ENCODE results near the gene ZNF791. TPM values are rescaled to one million over a fixed set of nuclear protein-coding genes. Genes with fewer than 3 reads are reported as not detected.
A peak's percentile ranks its signal among the peaks of the same experiment; 100 is the strongest.

ZNF791 gene
- total and polyA plus RNA-seq, 2 experiments from 2014 or later, result 12.2 to 15.3 TPM

DNA sequence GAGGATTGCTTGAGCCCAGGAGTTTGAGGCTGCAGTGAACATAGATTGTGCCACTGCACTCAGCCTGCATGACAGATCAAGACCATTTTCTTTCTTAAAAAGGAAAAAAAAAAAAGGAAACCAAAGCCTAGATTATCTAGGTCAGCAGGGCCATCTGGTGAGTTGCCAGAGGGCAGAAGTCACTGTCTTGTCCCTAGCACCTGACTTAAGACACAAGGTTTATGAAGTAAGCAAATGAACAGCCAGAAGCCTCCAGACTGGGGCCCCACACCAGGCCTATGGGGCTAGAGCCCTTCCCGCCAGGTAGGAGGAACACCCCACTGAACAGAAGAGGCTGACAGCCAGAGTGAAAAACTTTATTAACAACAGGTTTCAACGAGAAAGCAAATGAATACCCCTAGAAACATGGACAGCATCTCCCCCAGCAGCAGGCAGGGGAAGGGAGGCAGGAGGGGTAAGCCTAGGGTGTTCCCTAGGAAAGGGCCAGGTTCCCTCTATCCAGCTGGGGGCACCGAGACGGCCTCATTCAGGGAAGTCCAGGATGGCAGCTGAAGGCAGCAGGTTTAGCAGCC lies 57.1 kb downstream of the ZNF791 start (continued):
- TF ChIP-seq, protein P1, sequence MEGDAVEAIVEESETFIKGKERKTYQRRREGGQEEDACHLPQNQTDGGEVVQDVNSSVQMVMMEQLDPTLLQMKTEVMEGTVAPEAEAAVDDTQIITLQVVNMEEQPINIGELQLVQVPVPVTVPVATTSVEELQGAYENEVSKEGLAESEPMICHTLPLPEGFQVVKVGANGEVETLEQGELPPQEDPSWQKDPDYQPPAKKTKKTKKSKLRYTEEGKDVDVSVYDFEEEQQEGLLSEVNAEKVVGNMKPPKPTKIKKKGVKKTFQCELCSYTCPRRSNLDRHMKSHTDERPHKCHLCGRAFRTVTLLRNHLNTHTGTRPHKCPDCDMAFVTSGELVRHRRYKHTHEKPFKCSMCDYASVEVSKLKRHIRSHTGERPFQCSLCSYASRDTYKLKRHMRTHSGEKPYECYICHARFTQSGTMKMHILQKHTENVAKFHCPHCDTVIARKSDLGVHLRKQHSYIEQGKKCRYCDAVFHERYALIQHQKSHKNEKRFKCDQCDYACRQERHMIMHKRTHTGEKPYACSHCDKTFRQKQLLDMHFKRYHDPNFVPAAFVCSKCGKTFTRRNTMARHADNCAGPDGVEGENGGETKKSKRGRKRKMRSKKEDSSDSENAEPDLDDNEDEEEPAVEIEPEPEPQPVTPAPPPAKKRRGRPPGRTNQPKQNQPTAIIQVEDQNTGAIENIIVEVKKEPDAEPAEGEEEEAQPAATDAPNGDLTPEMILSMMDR (conservative IDR thresholded peaks at IDR 0.05; ENCODE audit: low read depth in 2 of 2), result no peak
- TF ChIP-seq EZH2phosphoT487 (IDR thresholded peaks at IDR 0.05; ENCODE audit: unreplicated experiment) (no peak), JUNB (IDR thresholded peaks at IDR 0.05; ENCODE audit: unreplicated experiment) (no peak), STAT1 (IDR thresholded peaks at IDR 0.05; ENCODE audit: unreplicated experiment) (no peak), NANOG (IDR thresholded peaks at IDR 0.05; ENCODE audit: borderline replicate concordance) (no peak), CREB1 (CRISPR knock-in tag; IDR thresholded peaks at IDR 0.05; ENCODE audit: low read depth) (no peak)

DNA sequence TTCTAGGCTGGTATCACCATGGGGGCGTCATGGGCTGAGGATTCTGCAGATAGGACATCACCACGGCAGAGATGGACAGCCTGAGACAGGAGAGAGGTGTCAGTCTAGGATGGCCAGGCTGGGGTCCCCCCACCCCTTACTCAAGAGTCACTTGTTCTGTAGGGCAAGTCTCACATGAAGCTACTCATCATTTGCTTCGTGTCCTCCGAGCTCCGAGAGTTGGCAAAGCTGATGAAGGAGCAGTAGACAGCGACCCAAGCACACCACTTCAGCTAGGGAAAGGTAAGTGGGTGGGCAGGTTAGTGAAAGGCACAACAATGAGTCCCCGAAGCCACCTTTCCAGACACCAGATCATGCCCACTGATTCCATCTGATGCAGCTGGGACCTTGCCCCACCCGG lies 57.6 kb downstream of the ZNF791 start:
- ATAC-seq (no peak), DNase-seq (ENCODE audit: low spot score) (no peak)
- Mint-ChIP-seq H3K36me3 (ENCODE audit: low read depth) (peaks cover 20% of the 10 kb centered on the region), H3K27me3 (ENCODE audit: insufficient read depth, low read depth, poor library complexity) (peaks cover 34% of the 10 kb centered on the region), H3K4me3 (peak overlapping the region; percentile 97), H3K4me1 (peaks cover 29% of the 10 kb centered on the region), H3K9me3 (no peaks in the 10 kb centered on the region; the same call in 2 of the 3 replicates), H3K27ac (peak overlapping the region; percentile 99; the same call in 1 of the 2 replicates)
- Histone ChIP-seq H3K4me3 (peak overlapping the region; percentile 98), H2AFZ (no peak overlapping the region), H3K27me3 (ENCODE audit: insufficient read depth) (no peaks in the 10 kb centered on the region), H3K4me1 (ENCODE audit: insufficient read depth) (peaks cover 17% of the 10 kb centered on the region), H3K4me2 (peak overlapping the region; percentile 96), H3K27ac (ENCODE audit: low read depth) (no peak overlapping the region), H3K79me2 (replicated peaks; ENCODE audit: insufficient read depth) (peaks cover 29% of the 10 kb centered on the region), H3F3A (replicated peaks; ENCODE audit: low read depth) (peaks cover 29% of the 10 kb centered on the region), H4K20me1 (replicated peaks; ENCODE audit: insufficient read depth) (0 out of 2 replicates have a peak, but pooled peaks cover 3% of the 10 kb centered on the region), H3K9me2 (ENCODE audit: insufficient read depth) (no peaks in the 10 kb centered on the region), H3K36me3 (ENCODE audit: insufficient read depth) (no peaks in the 10 kb centered on the region)
- TF ChIP-seq JUNB (IDR thresholded peaks at IDR 0.05; ENCODE audit: unreplicated experiment) (no peak), EZH2 (IDR thresholded peaks at IDR 0.05; ENCODE audit: low read depth, unreplicated experiment) (no peak), NANOG (IDR thresholded peaks at IDR 0.05; ENCODE audit: borderline replicate concordance) (no peak), CREB1 (CRISPR knock-in tag; IDR thresholded peaks at IDR 0.05; ENCODE audit: low read depth) (no peak), STAT1 (IDR thresholded peaks at IDR 0.05; ENCODE audit: unreplicated experiment) (no peak), EZH2phosphoT487 (IDR thresholded peaks at IDR 0.05; ENCODE audit: unreplicated experiment) (no peak)
- TF ChIP-seq, protein P2, sequence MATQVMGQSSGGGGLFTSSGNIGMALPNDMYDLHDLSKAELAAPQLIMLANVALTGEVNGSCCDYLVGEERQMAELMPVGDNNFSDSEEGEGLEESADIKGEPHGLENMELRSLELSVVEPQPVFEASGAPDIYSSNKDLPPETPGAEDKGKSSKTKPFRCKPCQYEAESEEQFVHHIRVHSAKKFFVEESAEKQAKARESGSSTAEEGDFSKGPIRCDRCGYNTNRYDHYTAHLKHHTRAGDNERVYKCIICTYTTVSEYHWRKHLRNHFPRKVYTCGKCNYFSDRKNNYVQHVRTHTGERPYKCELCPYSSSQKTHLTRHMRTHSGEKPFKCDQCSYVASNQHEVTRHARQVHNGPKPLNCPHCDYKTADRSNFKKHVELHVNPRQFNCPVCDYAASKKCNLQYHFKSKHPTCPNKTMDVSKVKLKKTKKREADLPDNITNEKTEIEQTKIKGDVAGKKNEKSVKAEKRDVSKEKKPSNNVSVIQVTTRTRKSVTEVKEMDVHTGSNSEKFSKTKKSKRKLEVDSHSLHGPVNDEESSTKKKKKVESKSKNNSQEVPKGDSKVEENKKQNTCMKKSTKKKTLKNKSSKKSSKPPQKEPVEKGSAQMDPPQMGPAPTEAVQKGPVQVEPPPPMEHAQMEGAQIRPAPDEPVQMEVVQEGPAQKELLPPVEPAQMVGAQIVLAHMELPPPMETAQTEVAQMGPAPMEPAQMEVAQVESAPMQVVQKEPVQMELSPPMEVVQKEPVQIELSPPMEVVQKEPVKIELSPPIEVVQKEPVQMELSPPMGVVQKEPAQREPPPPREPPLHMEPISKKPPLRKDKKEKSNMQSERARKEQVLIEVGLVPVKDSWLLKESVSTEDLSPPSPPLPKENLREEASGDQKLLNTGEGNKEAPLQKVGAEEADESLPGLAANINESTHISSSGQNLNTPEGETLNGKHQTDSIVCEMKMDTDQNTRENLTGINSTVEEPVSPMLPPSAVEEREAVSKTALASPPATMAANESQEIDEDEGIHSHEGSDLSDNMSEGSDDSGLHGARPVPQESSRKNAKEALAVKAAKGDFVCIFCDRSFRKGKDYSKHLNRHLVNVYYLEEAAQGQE (IDR thresholded peaks at IDR 0.05; ENCODE audit: unreplicated experiment), result no peak
- TF ChIP-seq, protein P3, sequence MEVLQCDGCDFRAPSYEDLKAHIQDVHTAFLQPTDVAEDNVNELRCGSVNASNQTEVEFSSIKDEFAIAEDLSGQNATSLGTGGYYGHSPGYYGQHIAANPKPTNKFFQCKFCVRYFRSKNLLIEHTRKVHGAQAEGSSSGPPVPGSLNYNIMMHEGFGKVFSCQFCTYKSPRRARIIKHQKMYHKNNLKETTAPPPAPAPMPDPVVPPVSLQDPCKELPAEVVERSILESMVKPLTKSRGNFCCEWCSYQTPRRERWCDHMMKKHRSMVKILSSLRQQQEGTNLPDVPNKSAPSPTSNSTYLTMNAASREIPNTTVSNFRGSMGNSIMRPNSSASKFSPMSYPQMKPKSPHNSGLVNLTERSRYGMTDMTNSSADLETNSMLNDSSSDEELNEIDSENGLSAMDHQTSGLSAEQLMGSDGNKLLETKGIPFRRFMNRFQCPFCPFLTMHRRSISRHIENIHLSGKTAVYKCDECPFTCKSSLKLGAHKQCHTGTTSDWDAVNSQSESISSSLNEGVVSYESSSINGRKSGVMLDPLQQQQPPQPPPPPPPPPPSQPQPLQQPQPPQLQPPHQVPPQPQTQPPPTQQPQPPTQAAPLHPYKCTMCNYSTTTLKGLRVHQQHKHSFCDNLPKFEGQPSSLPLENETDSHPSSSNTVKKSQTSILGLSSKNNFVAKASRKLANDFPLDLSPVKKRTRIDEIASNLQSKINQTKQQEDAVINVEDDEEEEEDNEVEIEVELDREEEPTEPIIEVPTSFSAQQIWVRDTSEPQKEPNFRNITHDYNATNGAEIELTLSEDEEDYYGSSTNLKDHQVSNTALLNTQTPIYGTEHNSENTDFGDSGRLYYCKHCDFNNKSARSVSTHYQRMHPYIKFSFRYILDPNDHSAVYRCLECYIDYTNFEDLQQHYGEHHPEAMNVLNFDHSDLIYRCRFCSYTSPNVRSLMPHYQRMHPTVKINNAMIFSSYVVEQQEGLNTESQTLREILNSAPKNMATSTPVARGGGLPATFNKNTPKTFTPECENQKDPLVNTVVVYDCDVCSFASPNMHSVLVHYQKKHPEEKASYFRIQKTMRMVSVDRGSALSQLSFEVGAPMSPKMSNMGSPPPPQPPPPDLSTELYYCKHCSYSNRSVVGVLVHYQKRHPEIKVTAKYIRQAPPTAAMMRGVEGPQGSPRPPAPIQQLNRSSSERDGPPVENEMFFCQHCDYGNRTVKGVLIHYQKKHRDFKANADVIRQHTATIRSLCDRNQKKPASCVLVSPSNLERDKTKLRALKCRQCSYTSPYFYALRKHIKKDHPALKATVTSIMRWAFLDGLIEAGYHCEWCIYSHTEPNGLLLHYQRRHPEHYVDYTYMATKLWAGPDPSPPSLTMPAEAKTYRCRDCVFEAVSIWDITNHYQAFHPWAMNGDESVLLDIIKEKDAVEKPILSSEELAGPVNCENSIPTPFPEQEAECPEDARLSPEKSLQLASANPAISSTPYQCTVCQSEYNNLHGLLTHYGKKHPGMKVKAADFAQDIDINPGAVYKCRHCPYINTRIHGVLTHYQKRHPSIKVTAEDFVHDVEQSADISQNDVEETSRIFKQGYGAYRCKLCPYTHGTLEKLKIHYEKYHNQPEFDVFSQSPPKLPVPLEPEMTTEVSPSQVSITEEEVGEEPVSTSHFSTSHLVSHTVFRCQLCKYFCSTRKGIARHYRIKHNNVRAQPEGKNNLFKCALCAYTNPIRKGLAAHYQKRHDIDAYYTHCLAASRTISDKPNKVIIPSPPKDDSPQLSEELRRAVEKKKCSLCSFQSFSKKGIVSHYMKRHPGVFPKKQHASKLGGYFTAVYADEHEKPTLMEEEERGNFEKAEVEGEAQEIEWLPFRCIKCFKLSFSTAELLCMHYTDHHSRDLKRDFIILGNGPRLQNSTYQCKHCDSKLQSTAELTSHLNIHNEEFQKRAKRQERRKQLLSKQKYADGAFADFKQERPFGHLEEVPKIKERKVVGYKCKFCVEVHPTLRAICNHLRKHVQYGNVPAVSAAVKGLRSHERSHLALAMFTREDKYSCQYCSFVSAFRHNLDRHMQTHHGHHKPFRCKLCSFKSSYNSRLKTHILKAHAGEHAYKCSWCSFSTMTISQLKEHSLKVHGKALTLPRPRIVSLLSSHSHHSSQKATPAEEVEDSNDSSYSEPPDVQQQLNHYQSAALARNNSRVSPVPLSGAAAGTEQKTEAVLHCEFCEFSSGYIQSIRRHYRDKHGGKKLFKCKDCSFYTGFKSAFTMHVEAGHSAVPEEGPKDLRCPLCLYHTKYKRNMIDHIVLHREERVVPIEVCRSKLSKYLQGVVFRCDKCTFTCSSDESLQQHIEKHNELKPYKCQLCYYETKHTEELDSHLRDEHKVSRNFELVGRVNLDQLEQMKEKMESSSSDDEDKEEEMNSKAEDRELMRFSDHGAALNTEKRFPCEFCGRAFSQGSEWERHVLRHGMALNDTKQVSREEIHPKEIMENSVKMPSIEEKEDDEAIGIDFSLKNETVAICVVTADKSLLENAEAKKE (CRISPR knock-in tag; IDR thresholded peaks at IDR 0.05), result no peak
- TF ChIP-seq, protein P1 (conservative IDR thresholded peaks at IDR 0.05; ENCODE audit: low read depth in 2 of 2), result no peak

Measured in GM23338 (cell line).